ENCODE measurements around the gene PTPRC. TPM values are rescaled to one million over a fixed set of nuclear protein-coding genes. Genes with fewer than 3 reads are reported as not detected.

Gene PTPRC
- total RNA-seq, 2 experiments from 2014 or later, result 700 to 862 TPM

- H3K4me3 Mint-ChIP-seq, result no peak overlapping the region
- peaks cover 69% of the 10 kb centered on the region for H3K36me3 Mint-ChIP-seq (ENCODE audit: low read depth)
- POLR2A ChIA-PET, result interaction anchor here (0.6 kb wide), 1 partner anchor 18 kb away, joined by 4 read pairs; no protein-coding TSS in a partner anchor
- no peaks in the 10 kb centered on the region for H3K27me3 Mint-ChIP-seq
- DNase-seq, result no peak
- CTCF ChIA-PET, result interaction anchor here (0.9 to 1.1 kb wide), 2 partner anchors 32 to 34 kb away, joined by 3 read pairs; no protein-coding TSS in a partner anchor
- no peak overlapping the region for H3K27ac Mint-ChIP-seq
- H3K4me1 Mint-ChIP-seq, result peaks cover 21% of the 10 kb centered on the region
- no peaks in the 10 kb centered on the region for H3K9me3 Mint-ChIP-seq
These were observed 84.3 kb downstream of the PTPRC start for GRCh38 chr1:198723127-198723526.

- ChIA-PET POLR2A (no interaction called here), CTCF (interaction anchor here (1.2 kb wide), 1 partner anchor 21 kb away, joined by 3 read pairs; no protein-coding TSS in a partner anchor)
- Mint-ChIP-seq H3K27ac (peak overlapping the region; percentile 51), H3K27me3 (no peaks in the 10 kb centered on the region), H3K9me3 (no peaks in the 10 kb centered on the region), H3K36me3 (ENCODE audit: low read depth) (peaks cover 71% of the 10 kb centered on the region), H3K4me1 (peaks cover 26% of the 10 kb centered on the region), H3K4me3 (no peak overlapping the region)
- no peak for DNase-seq
These were observed 86.2 kb downstream of the PTPRC start for GRCh38 chr1:198725090-198725489.

GRCh38 chr1:198726455-198726854, 87.6 kb downstream of the PTPRC start:
- POLR2A ChIA-PET, result no interaction called here
- CTCF ChIA-PET, result no interaction called here
- H3K4me3 Mint-ChIP-seq, result no peak overlapping the region
- H3K27ac Mint-ChIP-seq, result no peak overlapping the region
- H3K4me1 Mint-ChIP-seq, result peaks cover 29% of the 10 kb centered on the region
- H3K9me3 Mint-ChIP-seq, result no peaks in the 10 kb centered on the region
- H3K36me3 Mint-ChIP-seq (ENCODE audit: low read depth), result peaks cover 73% of the 10 kb centered on the region
- DNase-seq, result no peak
- H3K27me3 Mint-ChIP-seq, result no peaks in the 10 kb centered on the region

- ChIA-PET POLR2A (no interaction called here), CTCF (no interaction called here)
- no peaks in the 10 kb centered on the region for H3K27me3 Mint-ChIP-seq
- no peak overlapping the region for H3K4me3 Mint-ChIP-seq
- H3K4me1 Mint-ChIP-seq, result peaks cover 43% of the 10 kb centered on the region
- no peaks in the 10 kb centered on the region for H3K9me3 Mint-ChIP-seq
- H3K27ac Mint-ChIP-seq, result no peak overlapping the region
- H3K36me3 Mint-ChIP-seq (ENCODE audit: low read depth), result peaks cover 81% of the 10 kb centered on the region
- no peak for DNase-seq
These were observed 90.5 kb downstream of the PTPRC start for GRCh38 chr1:198729195-198729863.

- ChIA-PET POLR2A (interaction anchor here (0.6 kb wide), 1 partner anchor 569 kb away, joined by 5 read pairs; no protein-coding TSS in a partner anchor), CTCF (interaction anchor here (0.7 to 1.4 kb wide), 3 partner anchors 10 to 15 kb away, joined by 3 to 4 read pairs (median 3); no protein-coding TSS in a partner anchor)
- Mint-ChIP-seq H3K9me3 (peaks cover 3% of the 10 kb centered on the region), H3K4me1 (peaks cover 42% of the 10 kb centered on the region), H3K36me3 (ENCODE audit: low read depth) (peaks cover 76% of the 10 kb centered on the region), H3K4me3 (no peak overlapping the region), H3K27me3 (no peaks in the 10 kb centered on the region), H3K27ac (no peak overlapping the region)
- DNase-seq, result no peak
These were observed 92.1 kb downstream of the PTPRC start for GRCh38 chr1:198730952-198731351.

GRCh38 chr1:198734323-198735008, 95.6 kb downstream of the PTPRC start:
- ChIA-PET CTCF (no interaction called here), POLR2A (no interaction called here)
- H3K27me3 Mint-ChIP-seq, result no peaks in the 10 kb centered on the region
- peaks cover 83% of the 10 kb centered on the region for H3K36me3 Mint-ChIP-seq (ENCODE audit: low read depth)
- peaks cover 16% of the 10 kb centered on the region for H3K9me3 Mint-ChIP-seq
- no peak overlapping the region for H3K4me3 Mint-ChIP-seq
- DNase-seq, result no peak
- peaks cover 65% of the 10 kb centered on the region for H3K4me1 Mint-ChIP-seq
- peak overlapping the region; percentile 47 for H3K27ac Mint-ChIP-seq

DNA sequence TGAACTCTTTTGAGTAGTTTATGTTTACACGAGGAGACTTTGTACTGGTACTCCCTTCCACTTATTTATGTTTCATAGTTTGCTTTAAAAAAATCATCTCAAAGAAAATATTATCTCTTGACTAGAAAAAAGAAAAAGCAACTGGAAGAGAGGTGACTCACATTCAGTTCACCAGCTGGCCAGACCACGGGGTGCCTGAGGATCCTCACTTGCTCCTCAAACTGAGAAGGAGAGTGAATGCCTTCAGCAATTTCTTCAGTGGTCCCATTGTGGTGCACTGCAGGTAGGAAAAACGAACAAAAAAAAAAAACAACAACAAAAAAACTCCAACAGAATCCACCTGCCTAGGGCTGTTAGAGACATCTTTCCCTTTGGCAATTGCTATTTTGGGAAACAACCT, 102.9 kb downstream of the PTPRC start:
- H3K4me1 Mint-ChIP-seq, result peaks cover 45% of the 10 kb centered on the region
- DNase-seq, result no peak
- POLR2A ChIA-PET, result no interaction called here
- no peak overlapping the region for H3K27ac Mint-ChIP-seq
- H3K27me3 Mint-ChIP-seq, result no peaks in the 10 kb centered on the region
- H3K9me3 Mint-ChIP-seq, result peaks cover 8% of the 10 kb centered on the region
- H3K4me3 Mint-ChIP-seq, result no peak overlapping the region
- H3K36me3 Mint-ChIP-seq (ENCODE audit: low read depth), result peaks cover 68% of the 10 kb centered on the region
- CTCF ChIA-PET, result interaction anchor here (0.6 to 1.2 kb wide), 3 partner anchors 26 to 602 kb away, joined by 3 to 4 read pairs (median 3); no protein-coding TSS in a partner anchor

- H3K27ac Mint-ChIP-seq, result no peak overlapping the region
- no peak overlapping the region for H3K4me3 Mint-ChIP-seq
- H3K27me3 Mint-ChIP-seq, result no peaks in the 10 kb centered on the region
- POLR2A ChIA-PET, result interaction anchor here (0.6 kb wide), 1 partner anchor 40 kb away, joined by 14 read pairs; no protein-coding TSS in a partner anchor
- no peak for DNase-seq
- CTCF ChIA-PET, result interaction anchor here (0.7 to 1.4 kb wide), 2 partner anchors 46 to 293 kb away, joined by 3 read pairs; no protein-coding TSS in a partner anchor
- H3K9me3 Mint-ChIP-seq, result no peaks in the 10 kb centered on the region
- H3K4me1 Mint-ChIP-seq, result peaks cover 12% of the 10 kb centered on the region
- peaks cover 42% of the 10 kb centered on the region for H3K36me3 Mint-ChIP-seq (ENCODE audit: low read depth)
These were observed 108.3 kb downstream of the PTPRC start for GRCh38 chr1:198747127-198747526.

DNA sequence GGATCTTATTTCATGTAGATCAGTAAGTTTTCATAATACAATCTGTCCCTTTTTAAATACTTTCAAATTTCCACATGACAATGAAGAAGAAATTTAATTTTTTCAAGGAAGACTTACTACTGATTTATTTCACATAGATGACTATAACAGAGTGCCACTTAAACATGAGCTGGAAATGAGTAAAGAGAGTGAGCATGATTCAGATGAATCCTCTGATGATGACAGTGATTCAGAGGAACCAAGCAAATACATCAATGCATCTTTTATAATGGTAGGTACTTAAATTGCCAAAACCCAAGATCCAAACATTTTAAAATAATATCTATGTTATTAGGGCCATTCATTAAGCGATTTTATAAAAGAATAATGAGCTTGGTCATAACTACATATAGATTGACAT, 110.4 kb downstream of the PTPRC start:
- H3K4me3 Mint-ChIP-seq, result no peak overlapping the region
- no peaks in the 10 kb centered on the region for H3K9me3 Mint-ChIP-seq
- ChIA-PET CTCF (interaction anchor here (1.2 to 1.4 kb wide), 2 partner anchors 17 to 47 kb away, joined by 3 read pairs; no protein-coding TSS in a partner anchor), POLR2A (no interaction called here)
- no peak for DNase-seq
- H3K36me3 Mint-ChIP-seq (ENCODE audit: low read depth), result peaks cover 34% of the 10 kb centered on the region
- H3K27ac Mint-ChIP-seq, result no peak overlapping the region
- peaks cover 4% of the 10 kb centered on the region for H3K4me1 Mint-ChIP-seq
- no peaks in the 10 kb centered on the region for H3K27me3 Mint-ChIP-seq

DNA sequence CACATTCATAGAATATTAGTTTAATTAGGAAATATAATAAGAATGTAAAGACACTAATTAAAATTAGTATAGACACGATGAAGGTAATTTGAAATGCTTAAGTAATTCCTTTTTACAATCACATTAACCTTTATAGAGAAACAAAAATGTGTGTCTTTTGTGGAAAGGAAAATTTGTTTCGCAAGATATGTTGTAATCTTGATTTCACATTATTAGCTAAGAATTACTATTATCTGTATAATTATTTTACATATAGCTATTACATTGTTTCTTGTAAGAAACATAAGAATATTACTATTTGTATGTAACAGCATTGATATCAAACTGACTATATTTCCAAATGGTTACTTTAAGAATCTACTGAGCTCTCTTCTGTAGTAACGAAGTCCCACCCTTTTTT, 111.2 kb downstream of the PTPRC start:
- Mint-ChIP-seq H3K9me3 (no peaks in the 10 kb centered on the region), H3K4me1 (peaks cover 4% of the 10 kb centered on the region), H3K27me3 (no peaks in the 10 kb centered on the region), H3K27ac (peak overlapping the region; percentile 14), H3K36me3 (ENCODE audit: low read depth) (peaks cover 41% of the 10 kb centered on the region), H3K4me3 (no peak overlapping the region)
- ChIA-PET POLR2A (no interaction called here), CTCF (interaction anchor here (0.9 to 2.3 kb wide), 4 partner anchors 10 to 48 kb away, joined by 3 to 6 read pairs (median 3); no protein-coding TSS in a partner anchor)
- no peak for DNase-seq

GRCh38 chr1:198751741-198752140, 112.9 kb downstream of the PTPRC start:
- Mint-ChIP-seq H3K27me3 (no peaks in the 10 kb centered on the region), H3K36me3 (ENCODE audit: low read depth) (peaks cover 55% of the 10 kb centered on the region), H3K27ac (no peak overlapping the region), H3K4me1 (peaks cover 4% of the 10 kb centered on the region), H3K9me3 (no peaks in the 10 kb centered on the region), H3K4me3 (no peak overlapping the region)
- no peak for DNase-seq
- CTCF ChIA-PET, result interaction anchor here (0.8 to 2.3 kb wide), 5 partner anchors 9 to 492 kb away, joined by 3 to 6 read pairs (median 4); no protein-coding TSS in a partner anchor
- POLR2A ChIA-PET, result interaction anchor here (0.6 kb wide), 1 partner anchor 238 kb away, joined by 3 read pairs; no protein-coding TSS in a partner anchor

GRCh38 chr1:198754670-198755069, 115.8 kb downstream of the PTPRC start:
- H3K36me3 Mint-ChIP-seq (ENCODE audit: low read depth), result peaks cover 51% of the 10 kb centered on the region
- H3K9me3 Mint-ChIP-seq, result no peaks in the 10 kb centered on the region
- H3K27me3 Mint-ChIP-seq, result no peaks in the 10 kb centered on the region
- CTCF ChIA-PET, result interaction anchor here (0.9 kb wide), 1 partner anchor 31 kb away, joined by 3 read pairs; no protein-coding TSS in a partner anchor
- POLR2A ChIA-PET, result no interaction called here
- no peak overlapping the region for H3K27ac Mint-ChIP-seq
- peaks cover 4% of the 10 kb centered on the region for H3K4me1 Mint-ChIP-seq
- no peak for DNase-seq
- H3K4me3 Mint-ChIP-seq, result no peak overlapping the region

- Mint-ChIP-seq H3K27ac (no peak overlapping the region), H3K4me3 (no peak overlapping the region), H3K27me3 (no peaks in the 10 kb centered on the region), H3K9me3 (no peaks in the 10 kb centered on the region), H3K36me3 (ENCODE audit: low read depth) (peaks cover 54% of the 10 kb centered on the region), H3K4me1 (peaks cover 5% of the 10 kb centered on the region)
- POLR2A ChIA-PET, result no interaction called here
- DNase-seq, result no peak
- CTCF ChIA-PET, result interaction anchor here (0.9 kb wide), 1 partner anchor 32 kb away, joined by 3 read pairs; no protein-coding TSS in a partner anchor
These were observed 116.9 kb downstream of the PTPRC start for GRCh38 chr1:198755715-198756114.
